Measurements from ENCODE around the gene RXRA. TPM values are rescaled to one million over a fixed set of nuclear protein-coding genes. Genes with fewer than 3 reads are reported as not detected.

RXRA gene
- total and polyA plus RNA-seq, 2 of the 13 experiments (the other 11 are each of a cell fraction or from before 2014, with no cell fraction given) = 18.9 to 29.2 TPM

DNA sequence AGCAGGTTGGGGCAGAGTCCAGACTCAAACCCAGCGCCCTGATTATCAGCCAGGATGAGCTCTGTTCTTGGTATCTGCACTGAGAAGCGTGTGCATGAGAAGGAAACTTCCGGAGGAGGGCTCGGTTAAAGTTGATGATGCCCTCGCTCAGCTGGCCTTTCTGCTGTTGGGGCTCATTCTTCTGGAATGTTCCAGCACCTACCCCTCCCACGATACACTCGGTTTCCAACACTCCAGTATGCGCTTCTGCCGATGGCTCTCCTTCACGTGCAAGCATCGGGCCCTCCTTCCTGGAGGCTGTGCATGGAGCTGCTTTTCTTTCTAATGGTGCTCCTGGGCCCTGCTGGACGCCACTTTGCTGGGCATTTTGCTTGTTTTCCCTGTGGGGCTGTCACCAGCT is 134.0 kb downstream of the RXRA start:
- H4K20me1 ChIP-seq (ENCODE audit: insufficient read depth, low read length) = no peaks in the 10 kb centered on the region
- no peak for TF ChIP-seq RFXANK (CRISPR knock-in tag; IDR thresholded peaks at IDR 0.05)
- no peak for TF ChIP-seq ZNF207 (IDR thresholded peaks at IDR 0.05; ENCODE audit: borderline replicate concordance)
- TF ChIP-seq ZFP90 (CRISPR knock-in tag; IDR thresholded peaks at IDR 0.05; ENCODE audit: borderline replicate concordance) = no peak
- TF ChIP-seq SMYD3 (CRISPR knock-in tag; IDR thresholded peaks at IDR 0.05) = no peak
- no peak for TF ChIP-seq MBNL3 (CRISPR knock-in tag; conservative IDR thresholded peaks at IDR 0.05)
- TF ChIP-seq PAF1 (CRISPR knock-in tag; IDR thresholded peaks at IDR 0.05) = no peak
- no peak for TF ChIP-seq RELA (CRISPR knock-in tag; IDR thresholded peaks at IDR 0.05)
- TF ChIP-seq ZFP36 (IDR thresholded peaks at IDR 0.05; ENCODE audit: borderline replicate concordance, low read depth, low read length, partially characterized antibody) = no peak
- no peak for TF ChIP-seq ZFP1 (CRISPR knock-in tag; IDR thresholded peaks at IDR 0.05)
- TF ChIP-seq ARHGAP35 (CRISPR knock-in tag; IDR thresholded peaks at IDR 0.05; ENCODE audit: borderline replicate concordance) = no peak
- TF ChIP-seq ZMYM3 (CRISPR knock-in tag; IDR thresholded peaks at IDR 0.05) = no peak
- no peak for TF ChIP-seq ZNF713 (CRISPR knock-in tag; IDR thresholded peaks at IDR 0.05)
- no peak for TF ChIP-seq SRSF1 (optimal IDR thresholded peaks at IDR 0.05; ENCODE audit: low read depth, low read length)
- TF ChIP-seq, protein P1, sequence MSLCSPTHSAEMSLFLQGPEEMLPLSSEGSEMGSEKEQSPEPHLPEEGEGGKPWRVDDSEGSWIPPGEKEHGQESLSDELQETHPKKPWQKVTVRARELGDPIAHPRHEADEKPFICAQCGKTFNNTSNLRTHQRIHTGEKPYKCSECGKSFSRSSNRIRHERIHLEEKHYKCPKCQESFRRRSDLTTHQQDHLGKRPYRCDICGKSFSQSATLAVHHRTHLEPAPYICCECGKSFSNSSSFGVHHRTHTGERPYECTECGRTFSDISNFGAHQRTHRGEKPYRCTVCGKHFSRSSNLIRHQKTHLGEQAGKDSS (CRISPR knock-in tag; IDR thresholded peaks at IDR 0.05; ENCODE audit: borderline replicate concordance, low read depth) = no peak
- no peak for TF ChIP-seq PRPF4 (IDR thresholded peaks at IDR 0.05; ENCODE audit: low read depth, low read length, poor library complexity, severe bottlenecking)
- no peak for TF ChIP-seq NR1H2 (CRISPR knock-in tag; IDR thresholded peaks at IDR 0.05; ENCODE audit: borderline replicate concordance, low read depth)
- no peak for TF ChIP-seq ZNF678 (CRISPR knock-in tag; IDR thresholded peaks at IDR 0.05)
- no peak for TF ChIP-seq ZNF383 (CRISPR knock-in tag; IDR thresholded peaks at IDR 0.05; ENCODE audit: borderline replicate concordance)
- TF ChIP-seq, protein P2, sequence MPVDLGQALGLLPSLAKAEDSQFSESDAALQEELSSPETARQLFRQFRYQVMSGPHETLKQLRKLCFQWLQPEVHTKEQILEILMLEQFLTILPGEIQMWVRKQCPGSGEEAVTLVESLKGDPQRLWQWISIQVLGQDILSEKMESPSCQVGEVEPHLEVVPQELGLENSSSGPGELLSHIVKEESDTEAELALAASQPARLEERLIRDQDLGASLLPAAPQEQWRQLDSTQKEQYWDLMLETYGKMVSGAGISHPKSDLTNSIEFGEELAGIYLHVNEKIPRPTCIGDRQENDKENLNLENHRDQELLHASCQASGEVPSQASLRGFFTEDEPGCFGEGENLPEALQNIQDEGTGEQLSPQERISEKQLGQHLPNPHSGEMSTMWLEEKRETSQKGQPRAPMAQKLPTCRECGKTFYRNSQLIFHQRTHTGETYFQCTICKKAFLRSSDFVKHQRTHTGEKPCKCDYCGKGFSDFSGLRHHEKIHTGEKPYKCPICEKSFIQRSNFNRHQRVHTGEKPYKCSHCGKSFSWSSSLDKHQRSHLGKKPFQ (CRISPR knock-in tag; IDR thresholded peaks at IDR 0.05; ENCODE audit: insufficient replicate concordance) = no peak
- no peak for TF ChIP-seq DZIP1 (CRISPR knock-in tag; IDR thresholded peaks at IDR 0.05)
- H3K9me3 ChIP-seq (ENCODE audit: low read length) = no peaks in the 10 kb centered on the region
- DNase-seq (ENCODE audit: low spot score) (no peak), ATAC-seq (no peak), FAIRE-seq (no peak)
- H3K4me2 ChIP-seq (ENCODE audit: low read depth, low read length) = no peak overlapping the region
- no peak overlapping the region for H3K4me3 ChIP-seq (replicated peaks in 1 of 3; ENCODE audit: insufficient read depth in 1 of 3, low read depth in 2 of 3, low read length in 3 of 3)
- no peak overlapping the region for H3K9ac ChIP-seq (ENCODE audit: insufficient read depth, low read depth, low read length)
- ChIA-PET POLR2A (no interaction called here), CTCF (ENCODE audit: low intra/inter-chr PET ratio, low total read pairs) (no interaction called here)
- no peaks in the 10 kb centered on the region for H3K4me1 ChIP-seq (ENCODE audit: insufficient read depth, low read length)
- BruUV-seq (replicated peaks) = no TSS peak
- intact Hi-C loops (cut with micrococcal nuclease; ENCODE audit: unreplicated experiment) (no loop called here), in situ Hi-C loops (cut with HindIII; ENCODE audit: extremely low pct_ligation_motif_present, low pct_unique_long_range_greater_than_20kb) (no loop called here)
- H3K79me2 ChIP-seq (ENCODE audit: insufficient read depth, low read length) = no peaks in the 10 kb centered on the region
- 52% methylated on average over 7 of the region's 12 CpGs for WGBS (ENCODE audit: low lambda C conversion rate)
- H3K36me3 ChIP-seq (replicated peaks in 1 of 2; ENCODE audit: control insufficient read depth in 1 of 2, insufficient read depth in 2 of 2, low read length in 2 of 2) = no peaks in the 10 kb centered on the region
- no peak overlapping the region for H2AFZ ChIP-seq (ENCODE audit: low read length)
- peaks cover 2 to 41% of the 10 kb centered on the region in 2 experiments; a peak in 4 of 5 replicates for H3K27me3 ChIP-seq (ENCODE audit: control insufficient read depth in 1 of 2, insufficient read depth in 2 of 2, low read length in 2 of 2)
- no peak overlapping the region for H3K27ac ChIP-seq (ENCODE audit: extremely low read length, insufficient read depth, low read length)
